ENCODE results near the gene PAQR5. TPM values are rescaled to one million over a fixed set of nuclear protein-coding genes. Genes with fewer than 3 reads are reported as not detected.

Gene PAQR5
- total RNA-seq, 6 experiments from 2014 or later = 0.28 to 3.0 (median 0.98) TPM

DNA sequence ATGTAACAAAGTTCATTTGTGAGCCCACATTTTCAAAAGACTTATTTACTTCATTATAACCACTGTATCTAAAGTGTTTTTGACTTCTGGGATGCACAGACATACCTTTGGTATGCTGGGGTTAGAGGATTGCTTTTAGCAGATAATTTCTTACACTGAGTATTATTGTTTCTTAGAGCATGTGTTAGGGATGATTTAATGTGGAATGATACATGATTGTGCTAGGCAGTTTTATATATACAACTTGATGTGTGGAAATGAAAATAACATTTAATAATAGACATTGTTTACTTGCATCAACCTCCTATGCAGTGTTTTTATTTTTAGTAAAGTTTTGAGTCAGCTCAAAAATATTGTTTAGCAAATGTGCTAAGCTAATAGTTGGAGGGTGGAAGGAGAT, 118.9 kb downstream of the PAQR5 start:
- DNase-seq = no peak
- no peaks in the 10 kb centered on the region for H3K9me3 ChIP-seq
- H3K4me1 ChIP-seq = peaks cover 0 to 4% (median 0%) of the 10 kb centered on the region in 4 donors
- ATAC-seq = no peak
- TF ChIP-seq CTCF (IDR thresholded peaks at IDR 0.05) (no peak), POLR2A (IDR thresholded peaks at IDR 0.05) (no peak)
- H3K4me3 ChIP-seq = no peak overlapping the region
- no peak overlapping the region for H3K27ac ChIP-seq
- no peaks in the 10 kb centered on the region for H3K27me3 ChIP-seq
- intact Hi-C loops (cut with DNase I) = no loop called here
- no peaks in the 10 kb centered on the region for H3K36me3 ChIP-seq

- ATAC-seq = no peak
- Histone ChIP-seq H3K27me3 (no peaks in the 10 kb centered on the region), H3K36me3 (no peaks in the 10 kb centered on the region), H3K9me3 (no peaks in the 10 kb centered on the region), H3K4me3 (no peak overlapping the region), H3K27ac (no peak overlapping the region), H3K4me1 (no peaks in the 10 kb centered on the region)
- TF ChIP-seq CTCF (IDR thresholded peaks at IDR 0.05) (no peak), POLR2A (IDR thresholded peaks at IDR 0.05) (no peak)
- DNase-seq = no peak
- intact Hi-C loops (cut with DNase I) = no loop called here
Observed at GRCh38 chr15:69421498-69421897, 122.8 kb downstream of the PAQR5 start.

DNA sequence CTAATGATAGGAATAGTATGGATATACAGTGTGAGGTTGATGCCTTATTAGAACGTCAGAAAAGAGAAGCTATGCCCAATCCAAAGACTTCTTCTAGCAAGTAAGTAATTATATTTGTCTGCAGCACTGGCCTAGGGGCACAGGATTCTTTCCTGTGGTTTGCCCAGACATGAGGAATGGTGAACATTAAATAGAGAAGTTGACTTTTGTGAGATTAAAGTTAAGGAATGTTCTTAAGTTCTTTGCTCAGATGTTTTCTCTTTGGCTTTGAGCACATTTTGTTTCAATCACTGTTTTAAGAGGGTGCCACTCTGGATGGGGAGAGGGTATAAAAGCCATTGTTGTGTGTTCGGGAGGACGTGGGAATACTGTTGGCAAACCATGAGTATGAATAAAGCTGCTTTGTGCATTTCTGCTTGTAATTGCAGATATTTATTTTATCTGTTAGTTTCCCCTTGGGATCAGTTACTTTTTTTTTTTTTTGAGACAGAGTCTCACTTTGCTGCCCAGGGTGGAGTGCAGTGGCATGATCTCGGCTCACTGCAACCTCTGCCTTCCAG, 123.7 kb downstream of the PAQR5 start:
- ATAC-seq = no peak
- Histone ChIP-seq H3K36me3 (no peaks in the 10 kb centered on the region), H3K27me3 (no peaks in the 10 kb centered on the region), H3K4me3 (no peak overlapping the region), H3K4me1 (no peaks in the 10 kb centered on the region), H3K9me3 (no peaks in the 10 kb centered on the region), H3K27ac (no peak overlapping the region)
- TF ChIP-seq POLR2A (IDR thresholded peaks at IDR 0.05) = no peak
- TF ChIP-seq CTCF (IDR thresholded peaks at IDR 0.05) = no peak
- intact Hi-C loops (cut with DNase I) = no loop called here
- DNase-seq = no peak
- 94% methylated on average over 4 of the region's 4 CpGs for WGBS (ENCODE audit: insufficient coverage, low coverage, low lambda C conversion rate, missing lambda C conversion rate)

DNA sequence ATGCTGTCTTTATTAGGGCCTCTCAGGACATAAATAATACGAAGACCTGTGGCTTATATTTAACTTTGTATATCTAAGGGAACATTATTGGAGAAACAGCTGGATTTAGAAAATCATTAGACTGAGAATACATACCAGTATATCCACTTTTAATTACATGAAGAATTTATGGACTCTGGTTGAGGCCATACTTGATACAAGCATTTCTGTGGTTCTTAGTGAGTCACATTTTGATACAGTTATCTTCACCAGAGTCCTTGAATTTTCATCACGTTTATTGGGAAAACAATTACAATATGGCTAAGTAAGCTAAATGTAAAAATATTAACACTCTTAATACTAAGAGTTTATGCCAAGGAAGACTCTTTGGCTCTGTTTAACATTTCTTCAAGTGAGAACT, 125.3 kb downstream of the PAQR5 start:
- H3K36me3 ChIP-seq = no peaks in the 10 kb centered on the region
- 84% methylated on average over 2 of the region's 2 CpGs for WGBS (ENCODE audit: insufficient coverage, low coverage, low lambda C conversion rate, missing lambda C conversion rate)
- no peak for TF ChIP-seq CTCF (IDR thresholded peaks at IDR 0.05)
- no peak for TF ChIP-seq POLR2A (IDR thresholded peaks at IDR 0.05)
- H3K27me3 ChIP-seq = no peaks in the 10 kb centered on the region
- H3K4me1 ChIP-seq = no peaks in the 10 kb centered on the region
- DNase-seq (no peak), ATAC-seq (no peak)
- no peaks in the 10 kb centered on the region for H3K9me3 ChIP-seq
- H3K27ac ChIP-seq = no peak overlapping the region
- intact Hi-C loops (cut with DNase I) = no loop called here
- no peak overlapping the region for H3K4me3 ChIP-seq

GRCh38 chr15:69424748-69425413, 126.2 kb downstream of the PAQR5 start:
- intact Hi-C loops (cut with DNase I) = no loop called here
- no peaks in the 10 kb centered on the region for H3K36me3 ChIP-seq
- ATAC-seq = no peak
- no peaks in the 10 kb centered on the region for H3K4me1 ChIP-seq
- no peak overlapping the region for H3K27ac ChIP-seq
- no peaks in the 10 kb centered on the region for H3K27me3 ChIP-seq
- TF ChIP-seq POLR2A (IDR thresholded peaks at IDR 0.05) (no peak), CTCF (IDR thresholded peaks at IDR 0.05) (no peak)
- DNase-seq = no peak
- no peak overlapping the region for H3K4me3 ChIP-seq
- no peaks in the 10 kb centered on the region for H3K9me3 ChIP-seq
- 93% methylated on average over 1 of the region's 1 CpG for WGBS (ENCODE audit: insufficient coverage, low coverage, low lambda C conversion rate, missing lambda C conversion rate)

Measured in right lobe of liver (tissue), 6 donors.